B cell (primary cell): Measurements from ENCODE around the gene REELD1. TPM values are rescaled to one million over a fixed set of nuclear protein-coding genes. Genes with fewer than 3 reads are reported as not detected.

Experiments
- ATAC-seq: fragments of 200-7000 bp; cut with Tn5 transposase; one replicate; pipeline ENCODE4 v1.10.0; 2021; ENCODE audit warnings: low read depth, mild to moderate bottlenecking, moderate number of reproducible peaks, moderate library complexity
- CTCF ChIA-PET: fragments of 350-600 bp; sonication (Branson Sonifier 250); formaldehyde crosslinking; loops from one replicate; lab custom pipeline; 2021; ENCODE audit warnings: antibody characterized with exemption, inconsistent platforms; lab: Charles Lee
- POLR2A ChIA-PET: fragments of 350-600 bp; sonication (Branson Sonifier 250); formaldehyde crosslinking; loops from one replicate; lab custom pipeline; 2021; ENCODE audit warnings: antibody characterized with exemption; lab: Charles Lee
- DNase-seq: peaks from one replicate; pipeline ENCODE4 v3.0.0; 2013
- H2AFZ ChIP-seq: 2 replicates; pipeline ENCODE4 v1.6.1; 2012; ENCODE audit warnings: mild to moderate bottlenecking, low read depth, low read length; ENCODE audit not compliant: insufficient read depth, poor library complexity, severe bottlenecking
- H3K27ac ChIP-seq, 2 donors: 1 replicate in 1 of 2; 2 replicates in 1 of 2; pipeline ENCODE4 v1.5.1; 2012 to 2013; ENCODE audit warnings: low read length in 2 of 2, mild to moderate bottlenecking in 2 of 2, moderate library complexity in 1 of 2
- H3K27me3 ChIP-seq, 4 experiments: fragments of 200-600 bp in 1 of 4; sonication (generic) in 1 of 4; replicated peaks in 1 of 4; 1 replicate in 2 of 4; 2 replicates in 2 of 4; pipeline versions ENCODE4 v1.6.1 to v1.7.0; 2013 to 2016; ENCODE audit warnings: low read length in 3 of 4, mild to moderate bottlenecking in 2 of 4, mixed read lengths in 1 of 4, moderate library complexity in 1 of 4; ENCODE audit not compliant: insufficient read depth in 4 of 4, control insufficient read depth in 3 of 4; ENCODE audit errors: control extremely low read depth in 1 of 4
- H3K36me3 ChIP-seq, 2 experiments: replicated peaks in 1 of 2; 1 replicate in 1 of 2; 2 replicates in 1 of 2; pipeline versions ENCODE4 v1.6.1 to v1.7.1; 2013; ENCODE audit warnings: low read length in 1 of 2; ENCODE audit not compliant: insufficient read depth in 2 of 2, control insufficient read depth in 1 of 2; ENCODE audit errors: control extremely low read depth in 1 of 2, extremely low read depth in 1 of 2
- H3K4me1 ChIP-seq, 2 donors: fragments of 200-600 bp in 1 of 2; sonication (generic) in 1 of 2; 1 replicate in 1 of 2; 2 replicates in 1 of 2; pipeline versions ENCODE4 v1.5.1 to v1.6.1; 2013 to 2017; ENCODE audit warnings: low read length in 2 of 2; ENCODE audit not compliant: control insufficient read depth in 2 of 2, insufficient read depth in 2 of 2
- H3K4me2 ChIP-seq: replicated peaks from 2 replicates; pipeline ENCODE3; 2012; ENCODE audit warnings: mild to moderate bottlenecking, low read depth, low read length; ENCODE audit not compliant: poor library complexity, severe bottlenecking
- H3K4me3 ChIP-seq, 5 experiments: fragments of 200-600 bp in 1 of 5; sonication (generic) in 1 of 5; 1 replicate in 3 of 5; 2 replicates in 2 of 5; pipeline versions ENCODE4 v1.5.1 to v1.7.0; 2011 to 2016; ENCODE audit warnings: low read length in 4 of 5, mild to moderate bottlenecking in 4 of 5, low read depth in 2 of 5, control low read depth in 1 of 5, moderate library complexity in 1 of 5; ENCODE audit not compliant: insufficient read depth in 1 of 5; ENCODE audit errors: control extremely low read depth in 1 of 5, extremely low read depth in 1 of 5
- H3K79me2 ChIP-seq: fragments of 200-600 bp; sonication (generic); one replicate; pipeline ENCODE4 v1.6.0; 2016; ENCODE audit warnings: low read length; ENCODE audit not compliant: control insufficient read depth, insufficient read depth
- H3K9ac ChIP-seq: fragments of 200-600 bp; sonication (generic); 2 replicates; pipeline ENCODE4 v1.6.1; 2017; ENCODE audit warnings: mild to moderate bottlenecking, low read length, moderate library complexity
- H3K9me3 ChIP-seq, 3 donors: one replicate each; pipeline versions ENCODE4 v1.6.1 to v1.7.1; 2013; ENCODE audit warnings: low read length in 2 of 3; ENCODE audit not compliant: control insufficient read depth in 2 of 3, insufficient read depth in 1 of 3; ENCODE audit errors: control extremely low read depth in 1 of 3
- H4K20me1 ChIP-seq: 2 replicates; pipeline ENCODE4 v1.6.0; 2012; ENCODE audit warnings: mild to moderate bottlenecking, low read length; ENCODE audit not compliant: insufficient read depth, control insufficient read depth, poor library complexity, severe bottlenecking
- H3K27ac Mint-ChIP-seq: one replicate; pipeline ENCODE4 v1.8.0; 2021; ENCODE audit warnings: mixed read lengths
- H3K27me3 Mint-ChIP-seq: one replicate; pipeline ENCODE4 v1.8.0; 2021; ENCODE audit warnings: mixed read lengths
- H3K4me1 Mint-ChIP-seq: one replicate; pipeline ENCODE4 v1.8.0; 2021; ENCODE audit warnings: mixed read lengths
- H3K4me3 Mint-ChIP-seq: one replicate; pipeline ENCODE4 v1.8.0; 2021; ENCODE audit warnings: mixed read lengths
- H3K9me3 Mint-ChIP-seq: one replicate; pipeline ENCODE4 v1.8.0; 2022; ENCODE audit warnings: mixed read lengths; ENCODE audit not compliant: insufficient read depth
- CTCF ChIP-seq: fragments of 200-600 bp; IDR thresholded peaks from one replicate; pipeline ENCODE4 v1.8.0; 2022; ENCODE audit warnings: antibody characterized with exemption, mild to moderate bottlenecking
- EZH2 ChIP-seq: IDR thresholded peaks from 2 replicates; pipeline ENCODE4 v1.6.1; 2012; ENCODE audit warnings: borderline replicate concordance, low read depth, mild to moderate bottlenecking, moderate library complexity, low read length; ENCODE audit not compliant: insufficient read depth, poor library complexity, severe bottlenecking
- WGBS: methylation state at CpG from one replicate; pipeline ENCODE4 v1.1.5; 2013; ENCODE audit warnings: missing lambda C conversion rate; ENCODE audit not compliant: insufficient coverage; 5-methylcytosine and 5-hydroxymethylcytosine counted together
- intact Hi-C: fragments of 100-400 bp; cut with micrococcal nuclease; formaldehyde crosslinking; loops from one replicate; pipeline ENCODE4 v1.10.0; 2022
- polyA plus RNA-seq: library from polyadenylated mRNA; depleted of rRNA; stranded (reverse); fragments of >200 nt; gene quantifications from 2 replicates; pipeline ENCODE4 v1.2.3, GENCODE V29; 2012
- total RNA-seq, 2 donors: library from RNA; stranded (reverse); fragments of 120-200 nt in 1 of 2; gene quantifications; 1 replicate in 1 of 2; 2 replicates in 1 of 2; pipeline versions ENCODE4 v1.2.3 to v1.2.4, GENCODE V29; 2013 to 2022

Gene REELD1
- total and polyA plus RNA-seq, 2 donors (not counting 1 experiment from before 2014, with no cell fraction given), result 2.6 to 7.8 TPM

- Histone ChIP-seq H3K9ac (no peak overlapping the region), H3K9me3 (peaks cover 0 to 3% (median 0%) of the 10 kb centered on the region in 3 donors), H3K4me2 (no peak overlapping the region), H3K27me3 (peaks cover 0 to 3% (median 0%) of the 10 kb centered on the region in 4 experiments), H3K4me3 (no peak overlapping the region), H3K4me1 (no peaks in the 10 kb centered on the region), H3K79me2 (no peaks in the 10 kb centered on the region), H3K36me3 (no peaks in the 10 kb centered on the region), H2AFZ (no peak overlapping the region), H4K20me1 (no peaks in the 10 kb centered on the region), H3K27ac (no peak overlapping the region)
- H3K4me3 Mint-ChIP-seq, result no peak overlapping the region
- H3K9me3 Mint-ChIP-seq, result no peaks in the 10 kb centered on the region
- DNase-seq (no peak), ATAC-seq (no peak)
- H3K27me3 Mint-ChIP-seq, result no peaks in the 10 kb centered on the region
- ChIA-PET CTCF (no interaction called here), POLR2A (no interaction called here)
- H3K27ac Mint-ChIP-seq, result no peak overlapping the region
- intact Hi-C loops, result no loop called here
- H3K4me1 Mint-ChIP-seq, result no peaks in the 10 kb centered on the region
- no peak for TF ChIP-seq EZH2
- TF ChIP-seq CTCF, result no peak
Observed at GRCh38 chr4:146229406-146229805, 15.1 kb downstream of the REELD1 start.

GRCh38 chr4:146232131-146232722 is 17.9 kb downstream of the REELD1 start:
- ChIA-PET CTCF (no interaction called here), POLR2A (no interaction called here)
- Mint-ChIP-seq H3K4me3 (no peak overlapping the region), H3K27me3 (no peaks in the 10 kb centered on the region), H3K4me1 (no peaks in the 10 kb centered on the region), H3K27ac (no peak overlapping the region), H3K9me3 (no peaks in the 10 kb centered on the region)
- DNase-seq (no peak), ATAC-seq (no peak)
- Histone ChIP-seq H3K9ac (no peak overlapping the region), H3K4me1 (no peaks in the 10 kb centered on the region), H3K27ac (no peak overlapping the region), H3K4me3 (no peak overlapping the region), H3K27me3 (peaks cover 0 to 3% (median 0%) of the 10 kb centered on the region in 4 experiments), H3K36me3 (no peaks in the 10 kb centered on the region), H3K79me2 (no peaks in the 10 kb centered on the region), H3K4me2 (no peak overlapping the region), H2AFZ (no peak overlapping the region), H3K9me3 (peaks cover 0 to 3% (median 0%) of the 10 kb centered on the region in 3 donors), H4K20me1 (no peaks in the 10 kb centered on the region)
- intact Hi-C loops, result no loop called here
- TF ChIP-seq EZH2 (no peak), CTCF (no peak)
- no CpG with 5 or more reads among the region's 1 CpG for WGBS
